SH-SY5Y (cell line): ENCODE data around the gene UNC5C.

Source experiments
- GATA2 ChIP-seq: IDR thresholded peaks from 2 replicates; pipeline ENCODE4 v1.6.1; 2011; ENCODE audit warnings: mild to moderate bottlenecking, low read depth, low read length
- GATA3 ChIP-seq: IDR thresholded peaks from 2 replicates; pipeline ENCODE4 v1.6.1; 2011; ENCODE audit warnings: low read depth, mild to moderate bottlenecking, low read length, moderate library complexity

Gene UNC5C

GRCh38 chr4:95217197-95217596 is 331.6 kb downstream of the UNC5C start:
- no peak for TF ChIP-seq GATA3
- TF ChIP-seq GATA2: no peak

- TF ChIP-seq GATA3 (no peak), GATA2 (no peak)
These were observed 332.1 kb downstream of the UNC5C start for GRCh38 chr4:95216636-95217035.

- no peak for TF ChIP-seq GATA2
- no peak for TF ChIP-seq GATA3
These were observed 332.7 kb downstream of the UNC5C start for GRCh38 chr4:95215991-95216605.

- TF ChIP-seq GATA3: no peak
- TF ChIP-seq GATA2: no peak
These were observed 333.7 kb downstream of the UNC5C start for GRCh38 chr4:95215043-95215442.

GRCh38 chr4:95214408-95214807 is 334.4 kb downstream of the UNC5C start:
- no peak for TF ChIP-seq GATA3
- peak; percentile 21; the same call in 1 of the 2 replicates for TF ChIP-seq GATA2

GRCh38 chr4:95213366-95213765 is 335.4 kb downstream of the UNC5C start:
- no peak for TF ChIP-seq GATA3
- no peak for TF ChIP-seq GATA2

GRCh38 chr4:95212692-95213091 is 336.1 kb downstream of the UNC5C start:
- TF ChIP-seq GATA3 (no peak), GATA2 (no peak)

GRCh38 chr4:95209927-95210326 is 338.8 kb downstream of the UNC5C start:
- no peak for TF ChIP-seq GATA3
- no peak for TF ChIP-seq GATA2

- TF ChIP-seq GATA2 (no peak), GATA3 (no peak)
These were observed 343.9 kb downstream of the UNC5C start for GRCh38 chr4:95204873-95205272.

- TF ChIP-seq GATA3 (no peak), GATA2 (no peak)
These were observed 344.4 kb downstream of the UNC5C start for GRCh38 chr4:95204267-95204844.

- no peak for TF ChIP-seq GATA3
- TF ChIP-seq GATA2: no peak
These were observed 349.8 kb downstream of the UNC5C start for GRCh38 chr4:95198961-95199360.

GRCh38 chr4:95197353-95197752 is 351.4 kb downstream of the UNC5C start:
- TF ChIP-seq GATA2 (no peak), GATA3 (no peak)

- TF ChIP-seq GATA2: 0 out of 2 replicates have a peak, but pooled peaks have one; percentile 49
- TF ChIP-seq GATA3: no peak
These were observed 355.2 kb downstream of the UNC5C start for GRCh38 chr4:95193391-95194224.

- TF ChIP-seq GATA3: no peak
- TF ChIP-seq GATA2: no peak
These were observed 357.2 kb downstream of the UNC5C start for GRCh38 chr4:95191537-95191936.

GRCh38 chr4:95190751-95191436 is 357.9 kb downstream of the UNC5C start:
- TF ChIP-seq GATA2 (peak; percentile 88), GATA3 (no peak; the same call in 1 of the 2 replicates)

- TF ChIP-seq GATA3 (no peak), GATA2 (no peak)
These were observed 359.9 kb downstream of the UNC5C start for GRCh38 chr4:95188701-95189370.
